Stomach (tissue), 4 donors: ENCODE results near the gene DHRS1.

Source experiments
- EP300 ChIP-seq: sonication (generic); formaldehyde crosslinking; IDR thresholded peaks from one replicate; pipeline ENCODE4 v1.6.1; 2017; ENCODE audit warnings: antibody characterized with exemption
- POLR2A ChIP-seq, 4 donors: fragments of 450-650 bp; IDR thresholded peaks; one replicate each; pipeline ENCODE4 v1.6.1; 2016; ENCODE audit warnings: antibody characterized with exemption in 4 of 4, control low read depth in 2 of 4, mild to moderate bottlenecking in 1 of 4, moderate library complexity in 1 of 4
- TF ChIP-seq, protein P1 (sequence below), 7 experiments: fragments of 450-650 bp in 4 of 7; fragments of 200-600 bp in 3 of 7; sonication (generic) in 3 of 7; IDR thresholded peaks; one replicate each; pipeline ENCODE4 v1.5.1; 2016 to 2019; ENCODE audit warnings: antibody characterized with exemption in 7 of 7, control low read depth in 2 of 7, mild to moderate bottlenecking in 1 of 7

DNA sequence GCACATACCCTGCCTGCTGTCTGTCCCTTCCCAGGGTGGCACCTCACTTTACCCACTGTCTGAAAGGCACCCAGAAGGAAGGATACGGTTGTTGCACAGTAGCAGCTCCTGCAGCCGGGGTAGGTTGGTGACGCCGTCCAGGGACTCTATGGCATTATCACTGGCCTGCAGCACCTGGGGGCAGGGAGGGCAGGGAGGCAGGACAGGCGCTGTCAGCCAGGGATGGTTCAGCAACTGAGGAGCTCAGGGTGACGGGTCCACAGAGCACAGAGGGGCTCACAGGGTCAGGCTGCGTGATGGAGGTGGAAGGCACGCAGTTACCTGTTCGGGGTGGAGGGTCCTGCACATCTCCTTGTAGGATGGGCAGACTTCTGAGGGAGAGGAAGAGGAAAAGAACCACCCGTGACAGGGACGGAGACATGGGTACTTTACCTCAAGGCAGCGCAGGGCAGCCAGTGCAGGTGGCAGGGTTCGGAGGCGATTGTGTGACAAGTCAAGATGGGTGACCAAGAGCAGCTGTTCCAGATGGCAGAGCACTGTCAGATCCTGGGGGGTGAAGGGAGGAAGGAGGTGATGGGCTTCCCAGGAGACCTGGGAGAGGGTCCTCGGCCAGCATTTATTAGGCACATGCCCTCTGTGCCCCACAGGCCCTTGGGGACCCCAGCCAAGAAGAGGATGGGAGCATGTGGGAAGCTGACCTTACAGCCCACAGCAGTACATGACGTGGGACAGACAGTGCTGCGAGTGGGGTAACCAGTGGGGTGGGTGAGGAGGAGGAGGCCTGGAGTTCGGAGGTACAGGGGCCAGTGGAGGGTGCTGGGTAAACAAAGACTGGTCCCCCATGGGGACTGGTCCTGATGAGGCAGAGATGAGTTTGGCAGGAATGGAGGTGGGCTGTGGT lies 33.0 kb downstream of the DHRS1 start:
- TF ChIP-seq POLR2A (IDR thresholded peaks at IDR 0.05), result no peak
- TF ChIP-seq, protein P1, sequence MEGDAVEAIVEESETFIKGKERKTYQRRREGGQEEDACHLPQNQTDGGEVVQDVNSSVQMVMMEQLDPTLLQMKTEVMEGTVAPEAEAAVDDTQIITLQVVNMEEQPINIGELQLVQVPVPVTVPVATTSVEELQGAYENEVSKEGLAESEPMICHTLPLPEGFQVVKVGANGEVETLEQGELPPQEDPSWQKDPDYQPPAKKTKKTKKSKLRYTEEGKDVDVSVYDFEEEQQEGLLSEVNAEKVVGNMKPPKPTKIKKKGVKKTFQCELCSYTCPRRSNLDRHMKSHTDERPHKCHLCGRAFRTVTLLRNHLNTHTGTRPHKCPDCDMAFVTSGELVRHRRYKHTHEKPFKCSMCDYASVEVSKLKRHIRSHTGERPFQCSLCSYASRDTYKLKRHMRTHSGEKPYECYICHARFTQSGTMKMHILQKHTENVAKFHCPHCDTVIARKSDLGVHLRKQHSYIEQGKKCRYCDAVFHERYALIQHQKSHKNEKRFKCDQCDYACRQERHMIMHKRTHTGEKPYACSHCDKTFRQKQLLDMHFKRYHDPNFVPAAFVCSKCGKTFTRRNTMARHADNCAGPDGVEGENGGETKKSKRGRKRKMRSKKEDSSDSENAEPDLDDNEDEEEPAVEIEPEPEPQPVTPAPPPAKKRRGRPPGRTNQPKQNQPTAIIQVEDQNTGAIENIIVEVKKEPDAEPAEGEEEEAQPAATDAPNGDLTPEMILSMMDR (IDR thresholded peaks at IDR 0.05), result no peak
- TF ChIP-seq EP300, result no peak
